Gastroesophageal sphincter (tissue), 3 donors: ENCODE results near the gene APOL3.

Experiments
- CTCF ChIP-seq, 4 experiments: fragments of 200-600 bp in 2 of 4; fragments of 450-650 bp in 2 of 4; sonication (generic) in 1 of 4; IDR thresholded peaks; one replicate each; pipeline ENCODE4 v1.5.1; 2017 to 2019; ENCODE audit warnings: antibody characterized with exemption in 4 of 4, mild to moderate bottlenecking in 2 of 4, moderate library complexity in 2 of 4
- POLR2A ChIP-seq, 2 donors: fragments of 450-650 bp; IDR thresholded peaks; one replicate each; pipeline ENCODE4 v1.6.1; 2017; ENCODE audit warnings: antibody characterized with exemption in 2 of 2, mild to moderate bottlenecking in 2 of 2, moderate library complexity in 1 of 2

GRCh38 chr22:36151006-36151595 lies 9.5 kb downstream of the APOL3 start:
- TF ChIP-seq CTCF (IDR thresholded peaks at IDR 0.05), result no peak
- TF ChIP-seq POLR2A (IDR thresholded peaks at IDR 0.05), result no peak
